GM10847 (cell line): ENCODE measurements around the gene LRWD1.

ENCODE experiments used
- POLR2A ChIP-seq: IDR thresholded peaks from 2 replicates; pipeline ENCODE4 v1.6.1; 2011; ENCODE audit not compliant: insufficient read length; ENCODE audit errors: extremely low read depth

The LRWD1 gene

GRCh38 chr7:102455596-102455995 is 9.2 kb upstream of the LRWD1 start:
- no peak for TF ChIP-seq POLR2A

GRCh38 chr7:102456327-102456726 is 8.5 kb upstream of the LRWD1 start:
- TF ChIP-seq POLR2A = no peak

- no peak for TF ChIP-seq POLR2A
Measured at GRCh38 chr7:102457352-102457924, 7.3 kb upstream of the LRWD1 start.

GRCh38 chr7:102459221-102459844 is 5.5 kb upstream of the LRWD1 start:
- no peak for TF ChIP-seq POLR2A

- TF ChIP-seq POLR2A = no peak
Measured at GRCh38 chr7:102460467-102460866, 4.3 kb upstream of the LRWD1 start.

GRCh38 chr7:102463841-102464576 is 775 bp upstream of the LRWD1 start:
- TF ChIP-seq POLR2A = no peak

- TF ChIP-seq POLR2A = no peak
Measured at GRCh38 chr7:102466097-102466496, 1.3 kb downstream of the LRWD1 start.

- no peak for TF ChIP-seq POLR2A
Measured at GRCh38 chr7:102467581-102468477, 3.0 kb downstream of the LRWD1 start.

- no peak for TF ChIP-seq POLR2A
Measured at GRCh38 chr7:102468478-102469350, 3.9 kb downstream of the LRWD1 start.

- no peak for TF ChIP-seq POLR2A
Measured at GRCh38 chr7:102469351-102469971, 4.7 kb downstream of the LRWD1 start.

- TF ChIP-seq POLR2A = no peak
Measured at GRCh38 chr7:102469972-102470825, 5.4 kb downstream of the LRWD1 start.

- no peak for TF ChIP-seq POLR2A
Measured at GRCh38 chr7:102471791-102472125, 7.0 kb downstream of the LRWD1 start.
